GM20000 (cell line): ENCODE data around the gene R3HDM2.
A peak's percentile ranks its signal among the peaks of the same experiment; 100 is the strongest.

Experiments
- DNase-seq: peaks from one replicate; pipeline ENCODE4 v3.0.0; 2012; ENCODE audit warnings: low spot score
- CTCF ChIP-seq: IDR thresholded peaks from 2 replicates; pipeline ENCODE4 v1.5.1; 2012; ENCODE audit warnings: mild to moderate bottlenecking, control low read depth; ENCODE audit errors: extremely low read depth, missing control alignments

Gene R3HDM2

DNA sequence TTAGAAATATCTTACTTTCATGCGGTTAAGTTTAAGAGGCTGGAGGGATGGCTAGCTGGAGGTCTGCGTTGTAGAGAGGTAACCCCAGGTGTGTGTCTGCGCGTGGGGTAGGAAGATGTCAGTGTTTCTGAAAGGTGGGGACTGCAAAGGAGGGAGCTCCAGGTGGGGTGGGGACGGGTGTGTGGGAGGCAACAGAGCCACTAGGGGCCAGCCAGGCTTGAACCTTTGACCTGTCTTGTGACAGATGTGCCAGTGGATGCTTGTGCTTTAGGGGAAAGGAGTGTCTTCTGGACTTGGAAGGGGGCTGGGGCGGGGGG, 29.6 kb upstream of the R3HDM2 start:
- DNase-seq, result peak; percentile 60
- TF ChIP-seq CTCF, result no peak

GRCh38 chr12:57459750-57460467, 29.1 kb upstream of the R3HDM2 start, which contains the start of gene GLI1:
Gene GLI1 (plus strand): TSS chr12:57459785. CDS start chr12:57463692, 3,907 bp downstream.
- TF ChIP-seq CTCF, result no peak
- peak; percentile 71 for DNase-seq

- TF ChIP-seq CTCF, result peak; percentile 90
- peak; percentile 87 for DNase-seq
Observed at GRCh38 chr12:57459055-57459749, 28.4 kb upstream of the R3HDM2 start.

DNA sequence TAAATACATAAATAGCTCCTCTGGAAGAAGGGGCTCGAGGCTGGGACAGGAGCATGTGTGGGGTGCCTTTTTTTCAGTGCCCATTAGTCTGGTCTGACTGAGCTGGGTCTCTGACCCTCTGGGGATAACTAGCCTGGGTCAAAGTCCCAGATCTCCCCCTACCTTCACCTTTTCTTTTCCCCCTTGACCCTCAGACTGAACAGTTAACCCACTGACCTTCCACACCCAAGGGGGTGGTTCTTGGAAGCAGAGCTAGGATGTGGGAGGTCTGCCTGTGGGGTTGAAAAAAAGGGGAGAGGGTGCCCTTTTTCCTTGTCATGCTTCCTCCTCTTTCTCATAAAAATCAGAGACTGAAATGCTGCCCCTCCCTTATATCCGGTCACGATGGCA, 27.8 kb upstream of the R3HDM2 start:
- TF ChIP-seq CTCF, result no peak
- DNase-seq, result no peak

DNA sequence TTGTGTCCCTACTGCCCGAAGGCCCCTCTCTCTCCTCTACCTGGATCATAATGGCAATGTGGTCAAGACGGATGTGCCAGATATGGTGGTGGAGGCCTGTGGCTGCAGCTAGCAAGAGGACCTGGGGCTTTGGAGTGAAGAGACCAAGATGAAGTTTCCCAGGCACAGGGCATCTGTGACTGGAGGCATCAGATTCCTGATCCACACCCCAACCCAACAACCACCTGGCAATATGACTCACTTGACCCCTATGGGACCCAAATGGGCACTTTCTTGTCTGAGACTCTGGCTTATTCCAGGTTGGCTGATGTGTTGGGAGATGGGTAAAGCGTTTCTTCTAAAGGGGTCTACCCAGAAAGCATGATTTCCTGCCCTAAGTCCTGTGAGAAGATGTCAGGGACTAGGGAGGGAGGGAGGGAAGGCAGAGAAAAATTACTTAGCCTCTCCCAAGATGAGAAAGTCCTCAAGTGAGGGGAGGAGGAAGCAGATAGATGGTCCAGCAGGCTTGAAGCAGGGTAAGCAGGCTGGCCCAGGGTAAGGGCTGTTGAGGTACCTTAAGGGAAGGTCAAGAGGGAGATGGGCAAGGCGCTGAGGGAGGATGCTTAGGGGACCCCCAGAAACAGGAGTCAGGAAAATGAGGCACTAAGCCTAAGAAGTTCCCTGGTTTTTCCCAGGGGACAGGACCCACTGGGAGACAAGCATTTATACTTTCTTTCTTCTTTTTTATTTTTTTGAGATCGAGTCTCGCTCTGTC, 26.1 kb upstream of the R3HDM2 start:
- no peak for TF ChIP-seq CTCF
- DNase-seq, result no peak

DNA sequence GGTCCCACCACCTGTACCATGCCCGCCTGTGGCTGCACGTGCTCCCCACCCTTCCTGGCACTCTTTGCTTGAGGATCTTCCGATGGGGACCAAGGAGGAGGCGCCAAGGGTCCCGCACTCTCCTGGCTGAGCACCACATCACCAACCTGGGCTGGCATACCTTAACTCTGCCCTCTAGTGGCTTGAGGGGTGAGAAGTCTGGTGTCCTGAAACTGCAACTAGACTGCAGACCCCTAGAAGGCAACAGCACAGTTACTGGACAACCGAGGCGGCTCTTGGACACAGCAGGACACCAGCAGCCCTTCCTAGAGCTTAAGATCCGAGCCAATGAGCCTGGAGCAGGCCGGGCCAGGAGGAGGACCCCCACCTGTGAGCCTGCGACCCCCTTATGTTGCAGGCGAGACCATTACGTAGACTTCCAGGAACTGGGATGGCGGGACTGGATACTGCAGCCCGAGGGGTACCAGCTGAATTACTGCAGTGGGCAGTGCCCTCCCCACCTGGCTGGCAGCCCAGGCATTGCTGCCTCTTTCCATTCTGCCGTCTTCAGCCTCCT, 25.4 kb upstream of the R3HDM2 start:
- no peak for DNase-seq
- TF ChIP-seq CTCF, result peak; percentile 70
